A673 (cell line): ENCODE measurements around the gene MYO18A.

ENCODE experiments used
- EZH2 ChIP-seq: fragments of 200-600 bp; sonication (generic); IDR thresholded peaks from 2 replicates; pipeline ENCODE4 v1.6.1; 2017; ENCODE audit warnings: borderline replicate concordance, low read depth, mild to moderate bottlenecking, mixed read lengths, antibody characterized with exemption, low read length; ENCODE audit not compliant: poor library complexity, severe bottlenecking
- TF ChIP-seq, protein P1 (sequence below): fragments of 300-800, 200-600 bp; sonication (generic); conservative IDR thresholded peaks from 2 replicates; pipeline ENCODE4 v1.5.1; 2017; ENCODE audit warnings: low read depth, mild to moderate bottlenecking, antibody characterized with exemption, low read length, moderate library complexity, mixed read lengths

DNA sequence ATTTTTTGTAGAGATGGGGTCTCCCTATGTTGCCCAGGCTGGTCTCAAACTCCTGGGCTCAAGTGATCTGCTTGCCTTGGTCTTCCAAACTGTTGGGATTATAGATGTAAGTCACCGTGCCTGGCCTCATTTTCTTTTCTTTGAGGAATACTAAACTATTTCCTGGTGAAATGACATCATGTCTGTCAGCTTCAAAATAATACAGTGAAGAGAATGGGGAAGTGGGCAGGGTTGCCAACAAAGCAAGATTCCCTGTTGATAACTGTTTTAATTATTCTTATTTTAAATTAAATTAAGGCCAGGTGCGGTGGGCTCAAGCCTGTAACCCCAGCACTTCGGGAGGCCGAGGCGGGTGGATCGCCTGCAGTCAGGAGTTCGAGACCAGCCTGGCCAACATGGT lies 116.2 kb downstream of the MYO18A start:
- TF ChIP-seq, protein P1, sequence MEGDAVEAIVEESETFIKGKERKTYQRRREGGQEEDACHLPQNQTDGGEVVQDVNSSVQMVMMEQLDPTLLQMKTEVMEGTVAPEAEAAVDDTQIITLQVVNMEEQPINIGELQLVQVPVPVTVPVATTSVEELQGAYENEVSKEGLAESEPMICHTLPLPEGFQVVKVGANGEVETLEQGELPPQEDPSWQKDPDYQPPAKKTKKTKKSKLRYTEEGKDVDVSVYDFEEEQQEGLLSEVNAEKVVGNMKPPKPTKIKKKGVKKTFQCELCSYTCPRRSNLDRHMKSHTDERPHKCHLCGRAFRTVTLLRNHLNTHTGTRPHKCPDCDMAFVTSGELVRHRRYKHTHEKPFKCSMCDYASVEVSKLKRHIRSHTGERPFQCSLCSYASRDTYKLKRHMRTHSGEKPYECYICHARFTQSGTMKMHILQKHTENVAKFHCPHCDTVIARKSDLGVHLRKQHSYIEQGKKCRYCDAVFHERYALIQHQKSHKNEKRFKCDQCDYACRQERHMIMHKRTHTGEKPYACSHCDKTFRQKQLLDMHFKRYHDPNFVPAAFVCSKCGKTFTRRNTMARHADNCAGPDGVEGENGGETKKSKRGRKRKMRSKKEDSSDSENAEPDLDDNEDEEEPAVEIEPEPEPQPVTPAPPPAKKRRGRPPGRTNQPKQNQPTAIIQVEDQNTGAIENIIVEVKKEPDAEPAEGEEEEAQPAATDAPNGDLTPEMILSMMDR: no peak
- TF ChIP-seq EZH2: no peak
